Panc1 (cell line): ENCODE results near the gene MS4A18. TPM values are rescaled to one million over a fixed set of nuclear protein-coding genes. Genes with fewer than 3 reads are reported as not detected.

Source experiments
- ATAC-seq: fragments of 200-7000 bp; cut with Tn5 transposase; 2 replicates; pipeline ENCODE4 v1.9.1; 2020; ENCODE audit warnings: mild to moderate bottlenecking, moderate library complexity
- BruUV-seq: library from RNA; stranded (reverse); fragments of 400-500 nt; replicated peaks from 2 replicates; lab custom pipeline; 2021; lab: Mats Ljungman, UMichigan
- CTCF ChIA-PET: fragments of 300-600 bp; sonication (Branson Sonifier 250); formaldehyde crosslinking; loops from one replicate; lab custom pipeline; 2022; ENCODE audit warnings: antibody characterized with exemption; lab: Charles Lee
- POLR2A ChIA-PET: fragments of 300-600 bp; sonication (Branson Sonifier 250); formaldehyde crosslinking; loops from one replicate; lab custom pipeline; 2022; ENCODE audit warnings: antibody characterized with exemption; lab: Charles Lee
- DNase-seq: peaks from one replicate; pipeline ENCODE4 v3.0.0-alpha.2; 2010; ENCODE audit warnings: low read depth, low spot score
- H3K27ac ChIP-seq: 2 replicates; pipeline ENCODE4 v1.5.1; 2011; ENCODE audit warnings: mild to moderate bottlenecking, low read length, inconsistent platforms
- H3K27me3 ChIP-seq: fragments of 200-500 bp; sonication (Bioruptor generic); 2 replicates; pipeline ENCODE4 v1.6.0; 2014; ENCODE audit warnings: low read length, inconsistent platforms; ENCODE audit not compliant: control insufficient read depth, insufficient read depth
- H3K36me3 ChIP-seq: fragments of 200-500 bp; sonication (Bioruptor generic); 2 replicates; pipeline ENCODE4 v1.5.1; 2014; ENCODE audit warnings: inconsistent platforms, mild to moderate bottlenecking, low read length, moderate library complexity; ENCODE audit not compliant: control insufficient read depth, insufficient read depth
- H3K4me1 ChIP-seq: 2 replicates; pipeline ENCODE4 v1.5.1; 2011; ENCODE audit warnings: inconsistent platforms, mild to moderate bottlenecking, low read length, moderate library complexity; ENCODE audit not compliant: control insufficient read depth, insufficient read depth
- H3K4me3 ChIP-seq, 2 experiments: 2 replicates each; pipeline ENCODE4 v1.5.1; 2011 to 2012; ENCODE audit warnings: low read depth in 2 of 2, low read length in 2 of 2, mild to moderate bottlenecking in 2 of 2, inconsistent platforms in 1 of 2, moderate library complexity in 1 of 2
- H3K9me3 ChIP-seq: fragments of 200-500 bp; sonication (Bioruptor generic); 2 replicates; pipeline ENCODE4 v1.5.1; 2014; ENCODE audit warnings: low read depth, mild to moderate bottlenecking, inconsistent platforms, low read length, moderate library complexity; ENCODE audit not compliant: control insufficient read depth, insufficient read depth
- CTCF ChIP-seq: fragments of 450-650 bp; IDR thresholded peaks from 2 replicates; pipeline ENCODE4 v1.5.1; 2017; ENCODE audit warnings: mild to moderate bottlenecking
- POLR2AphosphoS5 ChIP-seq: IDR thresholded peaks from 2 replicates; pipeline ENCODE4 v1.6.1; 2012; ENCODE audit warnings: mild to moderate bottlenecking, low read depth, low read length, moderate library complexity
- REST ChIP-seq, 2 experiments: IDR thresholded peaks; 2 replicates each; pipeline ENCODE4 v1.6.1; 2011 to 2012; ENCODE audit warnings: low read depth in 2 of 2, control low read depth in 1 of 2, low read length in 1 of 2, mild to moderate bottlenecking in 1 of 2, moderate library complexity in 1 of 2; ENCODE audit not compliant: insufficient read depth in 1 of 2
- SIN3A ChIP-seq: IDR thresholded peaks from 2 replicates; pipeline ENCODE4 v1.6.1; 2012; ENCODE audit warnings: low read depth, mild to moderate bottlenecking, low read length, moderate library complexity, borderline replicate concordance; ENCODE audit not compliant: insufficient read depth
- TCF7L2 ChIP-seq: IDR thresholded peaks from 2 replicates; pipeline ENCODE4 v1.6.1; 2011; ENCODE audit warnings: mild to moderate bottlenecking, low read depth, low read length, inconsistent platforms
- in situ Hi-C: cut with HindIII; loops from 2 replicates; pipeline ENCODE4 v1.10.0; 2016; ENCODE audit warnings: low sequenced_read_pairs, low pct_unique_long_range_greater_than_20kb
- intact Hi-C: fragments of 100-400 bp; cut with micrococcal nuclease; formaldehyde crosslinking; loops from one replicate; pipeline ENCODE4 v1.10.0; 2022; ENCODE audit not compliant: unreplicated experiment
- total RNA-seq: library from RNA; stranded (reverse); gene quantifications from one replicate; pipeline ENCODE4 v1.2.1, GENCODE V29; 2021; ENCODE audit not compliant: unreplicated experiment

The MS4A18 gene
- total RNA-seq, 1 experiment from 2014 or later: not detected

GRCh38 chr11:60788401-60789125, 64.0 kb downstream of the MS4A18 start:
- Histone ChIP-seq H3K4me1 (no peaks in the 10 kb centered on the region), H3K27ac (no peak overlapping the region), H3K4me3 (no peak overlapping the region), H3K27me3 (no peaks in the 10 kb centered on the region), H3K36me3 (no peaks in the 10 kb centered on the region), H3K9me3 (no peaks in the 10 kb centered on the region)
- in situ Hi-C loops (no loop called here), intact Hi-C loops (no loop called here)
- ChIA-PET CTCF (no interaction called here), POLR2A (no interaction called here)
- DNase-seq (no peak), ATAC-seq (no peak)
- BruUV-seq: no TSS peak
- no peak for TF ChIP-seq POLR2AphosphoS5
- no peak for TF ChIP-seq CTCF
- no peak for TF ChIP-seq TCF7L2
- TF ChIP-seq REST (IDR thresholded peaks at IDR 0.05; ENCODE audit: insufficient read depth in 1 of 2, low read depth in 2 of 2, low read length in 1 of 2): no peak
- no peak for TF ChIP-seq SIN3A

- TF ChIP-seq CTCF: no peak
- TF ChIP-seq REST (IDR thresholded peaks at IDR 0.05; ENCODE audit: insufficient read depth in 1 of 2, low read depth in 2 of 2, low read length in 1 of 2): no peak
- TF ChIP-seq POLR2AphosphoS5: no peak
- no peak for TF ChIP-seq TCF7L2
- TF ChIP-seq SIN3A: no peak
- CTCF ChIA-PET: no interaction called here
- no peaks in the 10 kb centered on the region for H3K27me3 ChIP-seq
- in situ Hi-C loops: no loop called here
- no peak overlapping the region for H3K27ac ChIP-seq
- no peak for ATAC-seq
- no peaks in the 10 kb centered on the region for H3K36me3 ChIP-seq
- POLR2A ChIA-PET: no interaction called here
- DNase-seq: no peak
- H3K9me3 ChIP-seq: no peaks in the 10 kb centered on the region
- intact Hi-C loops: no loop called here
- H3K4me1 ChIP-seq: no peaks in the 10 kb centered on the region
- no peak overlapping the region for H3K4me3 ChIP-seq
- BruUV-seq: no TSS peak
Measured at GRCh38 chr11:60790726-60791125, 66.2 kb downstream of the MS4A18 start.
